OCI-LY7 (cell line): ENCODE data around the gene HMX2.

Experiments
- EZH2phosphoT487 ChIP-seq: fragments of 200-600 bp; sonication (generic); IDR thresholded peaks from 2 replicates; pipeline ENCODE4 v1.6.1; 2018; ENCODE audit warnings: low read depth, borderline replicate concordance, mild to moderate bottlenecking, mixed run types, antibody characterized with exemption, low read length, moderate library complexity, mixed read lengths
- TF ChIP-seq, protein P1 (sequence below): fragments of 200-600 bp; sonication (generic); conservative IDR thresholded peaks from 2 replicates; pipeline ENCODE4 v1.5.1; 2014; ENCODE audit warnings: mild to moderate bottlenecking, antibody characterized with exemption, low read length, moderate library complexity, mixed read lengths

- TF ChIP-seq, protein P1, sequence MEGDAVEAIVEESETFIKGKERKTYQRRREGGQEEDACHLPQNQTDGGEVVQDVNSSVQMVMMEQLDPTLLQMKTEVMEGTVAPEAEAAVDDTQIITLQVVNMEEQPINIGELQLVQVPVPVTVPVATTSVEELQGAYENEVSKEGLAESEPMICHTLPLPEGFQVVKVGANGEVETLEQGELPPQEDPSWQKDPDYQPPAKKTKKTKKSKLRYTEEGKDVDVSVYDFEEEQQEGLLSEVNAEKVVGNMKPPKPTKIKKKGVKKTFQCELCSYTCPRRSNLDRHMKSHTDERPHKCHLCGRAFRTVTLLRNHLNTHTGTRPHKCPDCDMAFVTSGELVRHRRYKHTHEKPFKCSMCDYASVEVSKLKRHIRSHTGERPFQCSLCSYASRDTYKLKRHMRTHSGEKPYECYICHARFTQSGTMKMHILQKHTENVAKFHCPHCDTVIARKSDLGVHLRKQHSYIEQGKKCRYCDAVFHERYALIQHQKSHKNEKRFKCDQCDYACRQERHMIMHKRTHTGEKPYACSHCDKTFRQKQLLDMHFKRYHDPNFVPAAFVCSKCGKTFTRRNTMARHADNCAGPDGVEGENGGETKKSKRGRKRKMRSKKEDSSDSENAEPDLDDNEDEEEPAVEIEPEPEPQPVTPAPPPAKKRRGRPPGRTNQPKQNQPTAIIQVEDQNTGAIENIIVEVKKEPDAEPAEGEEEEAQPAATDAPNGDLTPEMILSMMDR, result no peak
- no peak for TF ChIP-seq EZH2phosphoT487
Measured at GRCh38 chr10:123141791-123142700, 5.9 kb upstream of the HMX2 start.
